GM19238 (cell line): ENCODE results near the gene SLC22A31.
"Not testable (repeated sequence)": the region's sequence is repeated elsewhere in the genome, so short reads cannot be mapped to it uniquely, and the experiment has no call there.

Experiments
- DNase-seq: peaks from one replicate; pipeline ENCODE4 v3.0.0; 2011; ENCODE audit warnings: low spot score; ENCODE audit not compliant: insufficient read length

Gene SLC22A31

DNA sequence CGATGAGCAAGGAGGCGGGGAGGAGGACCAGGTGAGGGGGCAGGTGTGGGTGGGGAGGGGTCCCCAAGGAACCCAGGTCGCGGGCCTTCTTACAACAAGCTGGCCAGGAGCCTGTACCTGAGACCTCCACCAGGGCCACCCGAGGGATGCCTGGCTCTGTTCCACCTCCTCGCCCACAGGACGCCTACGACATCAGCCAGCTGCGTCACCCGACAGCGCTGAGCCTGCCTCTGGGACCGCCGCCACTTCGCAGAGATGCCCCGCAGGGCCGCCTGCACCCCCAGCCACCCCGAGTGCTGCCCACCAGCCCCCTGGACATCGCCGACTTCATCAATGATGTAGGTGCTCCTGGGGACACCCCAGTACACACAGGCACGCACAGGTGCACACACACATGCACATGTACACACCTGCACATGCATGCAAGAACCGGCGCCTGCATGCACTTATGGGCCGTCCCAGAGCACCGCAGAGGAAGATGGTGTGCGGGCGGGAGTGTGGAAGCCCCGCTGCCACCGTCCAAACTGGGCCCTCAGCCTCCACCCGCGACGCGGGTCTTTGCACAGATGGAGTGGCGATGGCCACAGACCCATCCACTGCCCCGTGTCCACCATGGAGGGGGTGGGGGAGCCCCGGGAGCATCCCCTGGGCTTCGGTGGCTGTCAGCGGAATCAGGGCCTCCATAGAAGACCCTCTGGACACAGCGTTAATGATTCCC, 6.6 kb downstream of the SLC22A31 start:
- DNase-seq, result no peak

DNA sequence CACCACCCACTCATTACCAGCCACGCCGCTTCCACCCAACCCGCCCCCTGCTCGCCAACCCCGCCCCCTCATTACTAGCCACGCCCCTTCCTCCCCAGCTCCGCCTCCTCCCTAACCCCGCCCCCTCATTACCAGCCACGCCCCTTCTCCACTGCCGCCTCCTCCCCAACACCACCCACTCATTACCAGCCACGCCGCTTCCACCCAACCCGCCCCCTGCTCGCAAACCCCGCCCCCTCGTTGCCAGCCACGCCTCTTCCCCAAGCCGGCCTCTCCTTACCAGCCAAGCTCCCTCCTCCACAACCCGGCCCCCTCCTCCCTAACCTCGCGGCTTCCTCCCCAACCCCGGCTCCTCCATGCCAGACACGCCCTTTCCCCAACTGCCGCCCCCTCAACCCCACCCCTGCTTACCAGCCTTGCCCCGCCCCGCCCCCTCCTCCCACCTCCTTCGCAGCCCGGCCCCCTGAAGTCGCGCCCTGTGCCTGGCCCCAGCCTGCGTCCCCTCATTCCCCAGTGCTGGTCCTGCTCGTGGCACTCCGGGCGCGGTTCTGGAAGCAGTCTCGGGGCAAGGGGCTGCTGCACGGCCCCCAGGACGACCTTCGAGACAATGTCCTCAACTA, 7.3 kb downstream of the SLC22A31 start:
- peak; percentile 73 for DNase-seq

DNA sequence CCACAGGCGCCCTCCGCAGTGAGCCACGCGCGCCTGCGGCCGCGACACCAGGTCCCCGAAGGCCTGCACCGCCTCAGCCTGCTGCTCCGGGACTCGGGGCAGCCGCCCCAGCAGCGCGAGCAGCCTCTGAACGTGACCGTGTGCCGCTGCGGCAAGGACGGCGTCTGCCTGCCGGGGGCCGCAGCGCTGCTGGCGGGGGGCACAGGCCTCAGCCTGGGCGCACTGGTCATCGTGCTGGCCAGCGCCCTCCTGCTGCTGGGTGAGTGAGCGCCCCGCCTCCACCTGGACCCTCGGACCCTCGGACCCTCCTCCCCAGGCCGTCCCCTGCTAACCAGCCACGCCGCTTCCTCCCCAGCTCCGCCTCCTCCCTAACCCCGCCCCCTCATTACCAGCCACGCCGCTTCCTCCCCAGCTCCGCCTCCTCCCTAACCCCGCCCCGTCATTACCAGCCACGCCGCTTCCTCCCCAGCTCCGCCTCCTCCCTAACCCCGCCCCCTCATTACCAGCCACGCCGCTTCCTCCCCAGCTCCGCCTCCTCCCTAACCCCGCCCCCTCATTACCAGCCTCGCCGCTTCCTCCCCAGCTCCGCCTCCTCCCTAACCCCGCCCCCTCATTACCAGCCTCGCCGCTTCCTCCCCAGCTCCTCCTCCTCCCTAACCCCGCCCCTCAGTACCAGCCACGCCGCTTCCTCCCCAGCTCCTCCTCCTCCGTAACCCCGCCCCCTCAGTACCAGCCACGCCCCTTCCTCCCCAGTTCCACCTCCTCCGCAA, 8.0 kb downstream of the SLC22A31 start:
- peak; percentile 68 for DNase-seq

DNA sequence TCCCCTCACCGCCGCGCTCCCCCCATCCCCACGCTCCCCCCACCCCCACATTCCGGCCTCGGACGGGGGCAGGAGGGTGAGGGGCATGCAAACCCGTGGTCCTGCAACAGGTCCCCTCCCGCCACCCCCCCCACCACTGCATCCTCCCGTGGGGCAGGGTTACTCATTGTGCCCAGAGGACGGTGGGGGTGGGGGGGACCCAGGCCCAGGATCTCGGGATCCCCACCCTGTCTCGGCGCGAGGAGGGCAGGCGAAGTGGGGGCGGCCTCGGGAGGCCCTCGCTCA, 8.5 kb downstream of the SLC22A31 start:
- no peak for DNase-seq

DNA sequence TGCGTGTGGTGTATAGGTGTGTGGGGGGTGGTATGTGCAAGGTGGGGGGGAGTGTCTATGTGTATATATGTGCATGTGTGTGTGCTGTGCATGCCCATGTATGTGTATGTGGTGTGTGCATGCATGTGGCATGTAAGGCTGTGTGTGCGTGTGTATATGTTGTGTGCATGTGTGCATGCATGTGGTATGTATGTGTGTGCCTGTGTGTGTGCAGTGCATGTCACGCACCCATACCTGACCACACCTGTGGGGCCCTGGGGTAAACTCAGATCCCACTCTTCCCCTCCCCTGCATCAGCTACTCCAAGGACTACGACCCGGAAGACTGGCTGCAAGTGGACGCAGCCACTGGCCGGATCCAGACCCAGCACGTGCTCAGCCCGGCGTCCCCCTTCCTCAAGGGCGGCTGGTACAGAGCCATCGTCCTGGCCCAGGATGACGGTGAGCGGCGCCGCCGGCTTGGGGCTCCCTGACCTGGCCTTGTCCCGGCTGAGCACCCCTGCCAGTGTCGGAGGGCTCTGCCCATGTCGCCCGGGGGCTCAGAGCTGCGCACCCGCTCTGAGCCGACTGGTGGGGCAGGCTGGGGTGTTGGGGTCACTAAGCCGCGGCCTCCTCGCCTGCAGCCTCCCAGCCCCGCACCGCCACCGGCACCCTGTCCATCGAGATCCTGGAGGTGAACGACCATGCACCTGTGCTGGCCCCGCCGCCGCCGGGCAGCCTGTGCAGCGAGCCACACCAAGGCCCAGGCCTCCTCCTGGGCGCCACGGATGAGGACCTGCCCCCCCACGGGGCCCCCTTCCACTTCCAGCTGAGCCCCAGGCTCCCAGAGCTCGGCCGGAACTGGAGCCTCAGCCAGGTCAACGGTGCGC, 9.1 kb downstream of the SLC22A31 start:
- no peak for DNase-seq

DNA sequence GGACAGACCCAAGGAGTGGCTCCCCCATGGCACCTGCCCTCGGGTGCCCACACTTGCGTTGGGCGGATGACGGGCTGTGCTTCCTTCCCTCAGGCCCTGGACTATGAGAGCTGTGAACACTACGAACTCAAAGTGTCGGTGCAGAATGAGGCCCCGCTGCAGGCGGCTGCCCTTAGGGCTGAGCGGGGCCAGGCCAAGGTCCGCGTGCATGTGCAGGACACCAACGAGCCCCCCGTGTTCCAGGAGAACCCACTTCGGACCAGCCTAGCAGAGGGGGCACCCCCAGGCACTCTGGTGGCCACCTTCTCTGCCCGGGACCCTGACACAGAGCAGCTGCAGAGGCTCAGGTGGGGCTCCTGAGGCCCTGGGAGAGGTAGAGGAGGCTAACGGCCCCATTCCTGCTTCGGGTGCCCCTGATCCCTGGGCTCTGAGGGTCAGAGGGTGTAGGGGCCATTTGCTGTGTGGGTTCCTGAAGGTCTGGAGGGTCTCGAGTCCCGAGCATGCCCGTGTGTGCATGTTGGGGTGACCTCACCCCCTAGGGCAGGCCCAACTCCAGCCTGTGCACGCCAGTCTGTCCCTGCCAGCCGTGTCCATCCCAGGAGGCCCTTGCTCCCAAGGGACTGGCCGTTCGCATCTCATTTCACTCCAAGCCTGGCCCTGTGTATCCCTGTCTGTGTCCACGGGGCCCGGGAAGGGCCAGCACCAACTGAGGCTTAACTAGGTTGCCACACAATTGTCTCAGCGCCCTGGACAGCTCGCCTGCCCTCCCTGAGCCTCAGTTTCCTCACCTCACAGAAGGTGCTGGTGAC, 10.0 kb downstream of the SLC22A31 start:
- no peak for DNase-seq

DNA sequence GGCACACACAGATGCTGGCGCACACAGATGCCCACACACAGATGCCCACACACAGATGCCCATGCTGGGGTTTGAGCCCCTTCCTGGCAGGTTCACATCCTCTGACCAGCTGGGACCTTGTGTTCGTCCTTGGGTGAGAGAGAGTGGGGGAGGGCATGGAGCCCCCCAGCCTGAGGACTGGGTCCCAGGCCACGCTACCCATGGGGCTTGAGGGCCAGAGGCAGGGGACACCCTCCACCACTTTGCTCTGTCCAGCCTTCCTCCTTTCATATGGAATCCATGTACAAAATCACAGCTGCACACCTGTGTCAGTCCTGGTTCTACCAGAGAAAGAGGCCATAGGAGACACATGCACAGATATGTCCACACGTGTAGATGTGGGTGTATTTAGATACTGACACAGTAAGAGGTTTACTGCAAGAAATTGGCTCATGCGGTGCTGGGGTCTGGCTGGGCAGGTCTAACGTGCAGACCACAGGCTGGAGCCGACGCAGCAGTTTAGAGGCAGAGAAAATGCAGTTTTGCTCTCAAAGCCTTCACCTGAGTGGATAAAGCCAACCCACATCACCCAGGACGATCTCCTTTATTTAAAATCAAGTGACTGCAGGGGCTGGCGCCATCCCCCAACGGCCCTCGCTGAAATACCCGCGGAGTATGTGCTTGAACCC, 10.8 kb downstream of the SLC22A31 start:
- no peak for DNase-seq

DNA sequence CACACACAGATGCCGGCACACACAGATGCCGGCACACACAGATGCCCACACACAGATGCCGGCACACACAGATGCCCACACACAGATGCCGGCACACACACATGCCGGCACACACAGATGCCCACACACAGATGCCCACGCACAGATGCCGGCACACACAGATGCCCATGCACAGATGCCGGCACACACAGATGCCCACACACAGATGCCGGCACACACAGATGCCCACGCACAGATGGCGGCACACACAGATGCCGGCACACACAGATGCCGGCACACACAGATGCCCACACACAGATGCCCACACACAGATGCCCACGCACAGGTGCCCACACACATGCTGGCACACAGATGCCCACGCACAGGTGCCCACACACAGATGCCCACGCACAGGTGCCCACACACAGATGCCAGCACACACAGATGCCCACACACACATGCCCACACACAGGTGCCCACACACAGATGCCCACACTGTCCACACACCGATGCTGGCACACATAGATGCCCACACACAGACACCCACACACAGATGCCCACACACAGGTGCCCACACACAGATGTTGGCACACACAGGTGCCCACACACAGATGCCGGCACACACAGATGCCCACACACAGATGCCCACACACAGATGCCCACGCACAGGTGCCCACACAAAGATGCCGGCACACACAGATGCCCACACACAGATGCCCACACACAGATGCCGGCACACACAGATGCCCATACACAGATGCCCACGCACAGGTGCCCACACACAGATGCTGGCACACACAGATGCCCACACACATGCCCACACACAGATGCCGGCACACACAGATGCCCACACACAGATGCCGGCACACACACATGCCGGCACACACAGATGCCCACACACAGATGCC, 11.6 kb downstream of the SLC22A31 start:
- not testable (repeated sequence) for DNase-seq

DNA sequence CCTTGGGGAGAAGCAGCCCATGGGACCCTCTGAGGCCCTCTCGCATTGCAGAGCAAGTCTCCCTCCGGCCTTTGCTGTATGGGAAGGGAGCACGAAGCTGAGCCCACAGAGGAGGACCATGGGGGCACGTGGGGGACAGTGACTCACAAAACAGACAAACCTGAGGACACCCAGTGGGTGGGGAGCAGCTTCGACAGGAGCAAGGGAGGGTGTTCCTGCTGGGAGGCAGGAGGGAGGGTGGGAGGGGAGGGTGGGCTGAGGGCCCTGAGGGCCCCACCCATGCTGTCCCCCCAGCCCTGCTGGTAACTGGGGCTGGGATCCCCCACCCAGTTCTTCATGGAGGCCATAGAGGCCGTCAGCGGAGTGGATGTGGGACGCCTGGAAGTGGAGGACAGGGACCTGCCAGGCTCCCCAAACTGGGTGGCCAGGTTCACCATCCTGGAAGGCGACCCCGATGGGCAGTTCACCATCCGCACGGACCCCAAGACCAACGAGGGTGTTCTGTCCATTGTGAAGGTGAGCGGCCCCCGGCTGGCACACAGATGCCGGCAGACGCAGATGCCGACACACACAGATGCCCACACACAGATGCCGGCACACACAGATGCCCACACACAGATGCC, 12.5 kb downstream of the SLC22A31 start:
- DNase-seq, result no peak

DNA sequence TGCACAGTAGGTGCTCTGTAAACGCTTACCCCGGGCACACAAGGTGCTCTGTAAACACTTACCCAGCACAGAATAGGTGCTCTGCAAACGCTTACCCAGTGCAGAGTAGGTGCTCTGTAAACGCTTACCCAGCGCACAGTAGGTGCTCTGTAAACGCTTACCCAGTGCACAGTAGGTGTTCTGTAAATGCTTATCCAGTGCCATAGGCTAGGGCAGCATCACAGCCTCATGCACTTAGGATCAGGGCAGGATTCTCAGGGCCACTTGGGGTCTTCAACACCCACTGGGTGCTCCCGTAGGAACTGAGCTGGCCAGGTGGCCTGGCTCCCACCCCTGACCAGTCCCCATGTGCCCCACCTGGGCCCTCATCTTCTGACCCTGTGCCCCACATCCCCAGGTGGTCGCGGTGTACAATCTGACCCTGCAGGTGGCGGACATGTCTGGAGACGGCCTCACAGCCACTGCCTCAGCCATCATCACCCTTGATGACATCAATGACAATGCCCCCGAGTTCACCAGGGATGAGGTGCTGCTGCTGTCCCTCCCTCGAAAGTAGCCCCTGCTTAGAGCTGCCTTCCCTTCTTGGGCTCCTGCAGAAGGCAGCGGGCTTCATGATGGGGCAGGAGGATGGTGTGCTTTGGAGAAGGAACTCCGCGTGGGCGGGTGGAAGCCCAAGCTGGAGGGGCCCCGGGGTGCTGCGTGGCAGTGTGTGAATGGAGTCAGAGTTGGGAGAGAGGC, 13.1 kb downstream of the SLC22A31 start:
- DNase-seq, result no peak

DNA sequence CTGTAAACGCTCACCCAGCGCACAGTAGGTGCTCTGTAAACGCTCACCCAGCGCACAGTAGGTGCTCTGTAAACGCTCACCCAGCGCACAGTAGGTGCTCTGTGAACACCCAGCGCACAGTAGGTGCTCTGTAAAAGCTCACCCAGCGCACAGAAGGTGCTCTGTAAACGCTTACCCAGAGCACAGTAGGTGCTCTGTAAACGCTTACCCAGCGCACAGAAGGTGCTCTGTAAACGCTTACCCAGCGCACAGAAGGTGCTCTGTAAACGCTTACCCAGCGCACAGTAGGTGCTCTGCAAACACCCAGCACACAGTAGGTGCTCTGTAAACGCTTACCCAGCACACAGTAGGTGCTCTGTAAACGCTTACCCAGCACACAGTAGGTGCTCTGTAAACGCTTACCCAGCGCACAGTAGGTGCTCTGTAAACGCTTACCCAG, 13.7 kb downstream of the SLC22A31 start:
- not testable (repeated sequence) for DNase-seq

DNA sequence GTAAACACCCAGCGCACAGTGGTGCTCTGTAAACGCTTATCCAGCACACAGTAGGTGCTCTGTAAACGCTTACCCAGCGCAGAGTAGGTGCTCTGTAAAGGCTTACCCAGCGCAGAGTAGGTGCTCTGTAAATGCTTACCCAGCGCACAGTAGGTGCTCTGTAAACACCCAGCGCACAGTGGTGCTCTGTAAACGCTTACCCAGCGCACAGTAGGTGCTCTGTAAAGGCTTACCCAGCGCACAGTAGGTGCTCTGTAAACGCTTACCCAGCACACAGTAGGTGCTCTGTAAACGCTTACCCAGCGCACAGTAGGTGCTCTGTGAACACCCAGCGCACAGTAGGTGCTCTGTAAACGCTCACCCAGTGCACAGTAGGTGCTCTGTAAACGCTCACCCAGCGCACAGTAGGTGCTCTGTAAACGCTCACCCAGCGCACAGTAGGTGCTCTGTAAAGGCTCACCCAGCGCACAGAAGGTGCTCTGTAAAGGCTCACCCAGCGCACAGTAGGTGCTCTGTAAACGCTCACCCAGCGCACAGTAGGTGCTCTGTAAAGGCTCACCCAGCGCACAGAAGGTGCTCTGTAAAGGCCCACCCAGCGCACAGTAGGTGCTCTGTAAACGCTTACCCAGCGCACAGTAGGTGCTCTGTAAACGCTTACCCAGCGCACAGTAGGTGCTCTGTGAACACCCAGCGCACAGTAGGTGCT, 14.3 kb downstream of the SLC22A31 start:
- DNase-seq, result not testable (repeated sequence)

DNA sequence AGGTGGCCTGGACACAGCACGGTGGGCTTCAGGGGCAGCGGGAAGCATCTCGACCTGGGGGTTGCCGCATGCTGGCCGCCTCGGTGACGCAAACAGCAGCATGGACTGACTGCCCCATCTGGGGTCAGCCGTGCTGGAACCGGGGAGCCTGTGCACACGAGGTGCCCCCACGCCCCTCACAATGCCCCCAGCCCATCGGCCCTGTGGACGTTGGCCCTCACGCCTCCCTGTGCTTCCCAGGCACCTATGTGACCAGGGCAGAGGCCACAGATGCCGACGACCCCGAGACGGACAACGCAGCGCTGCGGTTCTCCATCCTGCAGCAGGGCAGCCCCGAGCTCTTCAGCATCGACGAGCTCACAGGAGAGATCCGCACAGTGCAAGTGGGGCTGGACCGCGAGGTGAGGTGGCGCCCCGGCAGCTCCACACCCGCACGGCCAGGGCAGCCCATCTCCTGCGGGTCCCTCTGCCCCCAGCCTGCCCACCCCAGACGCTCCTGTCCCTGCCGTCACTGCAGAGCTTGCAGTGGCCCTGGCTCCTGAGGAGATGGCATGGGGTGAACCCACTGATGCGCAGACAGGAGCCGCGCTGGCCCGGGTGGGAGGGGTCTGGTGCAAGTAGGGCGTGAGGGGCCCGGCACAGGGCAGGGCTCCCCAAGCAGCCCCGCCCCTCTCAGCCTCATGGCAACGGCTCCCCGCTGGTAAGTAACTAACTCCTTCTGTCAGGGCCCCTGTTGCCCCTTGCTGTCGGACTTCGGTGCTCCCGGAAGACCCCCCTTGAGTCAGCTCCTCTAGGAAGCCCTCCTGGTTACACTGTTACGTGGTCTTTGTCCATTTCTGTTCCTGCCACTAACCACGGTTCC, 15.2 kb downstream of the SLC22A31 start:
- no peak for DNase-seq

DNA sequence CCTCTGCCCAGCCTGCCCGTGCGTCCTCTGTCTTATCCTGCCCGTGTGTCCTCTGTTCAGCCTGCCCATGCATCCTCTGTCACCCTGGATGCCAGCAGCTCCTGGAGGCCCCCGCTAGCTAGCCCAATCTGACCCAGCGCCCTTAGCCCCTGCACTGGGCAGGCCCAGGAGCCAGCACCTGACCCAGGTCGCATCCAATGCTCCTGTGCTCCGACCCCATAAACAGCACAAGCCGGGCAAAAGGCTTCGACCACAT, 15.7 kb downstream of the SLC22A31 start:
- no peak for DNase-seq

DNA sequence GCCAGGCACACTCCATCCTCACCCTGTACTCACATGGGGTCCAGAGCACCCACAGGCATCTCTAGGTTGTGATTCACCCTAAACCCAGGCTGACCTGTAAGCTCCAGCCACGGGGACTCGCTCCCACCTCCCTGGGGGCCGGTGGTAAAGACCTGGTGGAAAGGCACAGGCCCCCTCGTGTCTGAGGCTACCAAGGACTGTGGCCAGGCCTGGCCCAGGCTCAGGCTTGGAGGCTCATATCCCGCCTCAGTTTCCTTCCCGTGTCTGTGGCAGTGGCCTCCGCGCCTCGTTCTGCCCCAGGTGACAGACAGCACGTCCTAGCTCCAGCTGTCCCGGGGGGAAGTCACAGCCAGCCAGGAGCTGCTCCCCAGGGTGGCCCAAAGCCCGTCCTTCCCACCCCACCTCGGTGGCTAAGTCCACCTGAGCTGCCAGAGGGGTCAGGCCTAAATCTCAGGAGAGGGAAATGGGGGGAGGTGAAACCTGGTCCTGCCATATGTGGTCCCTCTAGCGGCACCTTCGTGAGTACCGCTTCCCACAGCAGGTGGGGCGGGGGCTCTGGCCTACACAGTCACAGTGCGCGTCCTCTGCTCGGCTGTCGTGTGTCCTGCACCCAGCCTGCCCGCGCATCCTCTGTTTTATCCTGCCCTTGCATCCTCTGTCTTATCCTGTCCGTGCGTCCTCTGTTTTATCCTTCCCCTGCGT, 16.2 kb downstream of the SLC22A31 start:
- no peak for DNase-seq

DNA sequence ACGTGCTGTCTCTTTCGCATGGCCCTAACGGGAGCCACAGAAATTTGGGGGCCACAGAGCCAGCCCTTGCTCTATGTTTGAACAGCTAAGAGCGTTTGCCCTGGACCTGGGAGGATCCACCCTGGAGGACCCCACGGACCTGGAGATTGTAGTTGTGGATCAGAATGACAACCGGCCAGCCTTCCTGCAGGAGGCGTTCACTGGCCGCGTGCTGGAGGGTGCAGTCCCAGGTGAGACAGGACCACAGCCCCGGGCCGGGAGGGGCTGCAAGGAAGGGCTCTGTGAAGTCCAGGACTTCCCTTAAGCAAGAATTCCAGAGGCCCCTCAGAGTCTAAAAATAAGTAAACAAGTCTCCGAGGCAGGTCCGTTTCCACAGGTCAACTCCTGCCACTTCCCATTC, 16.9 kb downstream of the SLC22A31 start:
- DNase-seq, result no peak
